NCI-H187 treated with DMSO at 0.1 percent for 48 hours (cell line): ENCODE results near the gene RBM46.

Experiments used
- DNase-seq: peaks from one replicate; lab custom pipeline; 2025; lab: John Stamatoyannopoulos, UW

RBM46 gene

DNA sequence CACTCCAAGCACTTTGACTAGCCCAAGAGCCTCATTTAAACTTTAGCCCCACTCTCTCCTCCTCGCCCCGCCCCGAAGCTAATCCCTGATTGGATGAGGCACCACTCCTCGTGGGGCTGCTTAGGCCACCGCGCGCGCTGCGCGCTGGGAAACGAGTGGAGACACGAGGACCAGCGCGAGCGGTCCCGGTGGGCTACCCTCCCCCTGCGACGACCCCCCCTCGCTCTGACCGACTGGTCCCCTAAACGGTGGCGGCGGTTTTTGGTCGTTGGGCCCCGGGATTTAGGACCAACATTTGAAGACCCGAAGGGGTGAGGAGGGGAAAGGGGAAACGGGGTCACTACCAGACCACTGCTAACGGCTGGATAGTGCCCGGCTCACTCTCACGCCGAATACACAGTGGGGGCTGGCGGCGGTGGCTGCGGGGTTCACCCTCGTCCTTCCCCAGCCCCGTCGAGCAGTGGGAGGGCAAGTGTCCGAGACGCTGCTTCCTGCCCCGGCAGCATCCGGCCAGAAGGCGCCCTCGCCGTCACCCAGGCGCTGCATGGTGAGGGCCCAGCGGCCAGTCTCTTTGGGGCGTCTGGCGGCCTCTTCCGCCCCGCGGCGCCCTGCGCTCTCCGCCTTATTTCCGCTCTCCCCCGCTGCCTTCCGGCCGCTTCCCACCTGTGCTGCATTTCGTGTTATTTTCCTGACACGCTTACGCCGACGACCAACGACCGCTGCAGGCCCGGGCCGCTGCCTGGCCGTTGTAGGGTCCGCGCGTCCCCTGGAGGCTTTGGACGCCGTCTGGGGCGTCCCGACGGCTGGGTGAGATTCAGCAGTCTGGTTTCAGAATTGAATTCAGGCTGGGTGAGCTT is at the start of gene RBM46:
TSS of gene RBM46 (plus strand) at position 147 of the 857 bp plus-strand sequence. CDS start 15,481 bp downstream, outside the sequence.
- DNase-seq = no peak

GRCh38 chr4:154731756-154732155 is 49.3 kb upstream of the RBM46 start:
- no peak for DNase-seq

DNA sequence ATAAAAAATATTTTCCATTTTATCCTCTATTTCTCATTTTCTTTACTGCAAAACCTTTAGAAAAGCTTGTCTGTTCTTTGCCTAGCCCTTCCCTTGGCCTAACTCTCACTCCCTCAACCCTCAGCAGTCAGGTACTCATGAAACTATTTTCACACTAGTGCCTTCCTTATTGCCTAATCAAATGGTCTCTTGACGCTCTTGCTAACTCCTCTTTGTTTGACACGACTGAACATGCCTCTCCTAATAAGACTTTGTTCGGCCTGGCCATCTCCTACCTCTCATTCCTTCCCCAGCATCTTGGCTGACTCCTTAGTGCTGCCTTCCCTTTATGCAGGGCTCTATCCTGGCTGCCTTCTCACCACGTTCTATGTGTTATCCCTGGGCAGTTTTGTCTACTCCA is 48.4 kb upstream of the RBM46 start:
- DNase-seq = no peak

- no peak for DNase-seq
These were observed 44.3 kb upstream of the RBM46 start for GRCh38 chr4:154736770-154737169.

DNA sequence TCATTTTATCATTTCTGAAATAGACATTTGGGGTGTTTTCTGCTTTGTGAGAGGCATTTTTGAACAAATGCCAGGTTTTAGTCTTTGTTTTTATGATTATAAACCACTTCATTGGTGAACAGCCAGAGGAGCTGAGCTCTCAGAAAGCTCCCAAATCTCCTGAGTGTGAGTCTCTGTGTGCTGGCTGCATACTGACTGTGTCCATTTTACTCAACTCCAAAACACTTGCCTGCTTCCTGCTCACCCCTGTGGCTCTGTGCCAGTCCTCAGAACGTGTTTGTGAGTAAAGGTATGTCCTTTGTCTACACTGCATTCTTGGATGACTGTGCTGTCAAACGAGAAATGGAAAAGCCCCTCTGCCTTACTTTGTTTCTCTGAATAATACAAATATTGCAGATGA is 42.6 kb upstream of the RBM46 start:
- no peak for DNase-seq

DNA sequence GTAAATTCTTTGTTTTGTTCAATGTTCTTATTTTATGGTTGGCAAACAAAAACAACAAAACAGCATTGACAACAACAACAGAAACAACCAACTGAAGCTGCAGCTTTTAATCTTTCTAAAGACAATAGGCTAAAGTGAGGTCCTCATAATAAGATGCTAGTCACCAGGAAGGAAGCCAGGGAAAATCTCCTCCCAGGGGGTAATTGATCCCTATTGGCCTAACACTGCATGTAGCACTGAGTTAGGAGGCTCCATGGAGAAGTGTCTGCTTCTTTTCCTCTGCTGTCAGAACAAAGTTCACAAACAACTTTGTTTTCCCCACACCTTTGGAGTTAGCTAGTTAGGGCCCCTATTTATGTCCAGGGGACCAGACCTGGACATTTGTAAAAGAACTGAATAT is 42.0 kb upstream of the RBM46 start:
- DNase-seq = no peak

DNA sequence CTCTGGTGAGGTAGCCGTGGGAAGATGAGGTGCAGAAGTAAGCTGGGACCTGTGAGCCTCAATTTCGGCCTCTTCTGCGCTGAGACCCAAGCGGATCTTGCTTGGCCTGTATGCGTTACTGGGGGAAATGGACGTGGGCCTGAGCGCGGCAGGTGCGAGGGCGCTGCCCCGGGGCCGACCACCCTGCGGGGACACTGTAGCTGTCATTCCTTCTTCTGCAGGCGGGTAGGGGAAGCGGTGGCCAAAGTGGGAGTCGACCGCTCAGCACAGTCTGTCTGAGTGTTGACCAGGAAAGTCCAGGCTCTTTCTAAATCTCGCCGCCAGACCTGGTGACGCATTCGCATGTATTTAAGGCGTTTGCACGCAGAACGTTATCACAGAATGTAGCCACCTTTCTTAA is 40.6 kb upstream of the RBM46 start:
- no peak for DNase-seq

GRCh38 chr4:154741131-154741665 is 39.9 kb upstream of the RBM46 start:
- no peak for DNase-seq

DNA sequence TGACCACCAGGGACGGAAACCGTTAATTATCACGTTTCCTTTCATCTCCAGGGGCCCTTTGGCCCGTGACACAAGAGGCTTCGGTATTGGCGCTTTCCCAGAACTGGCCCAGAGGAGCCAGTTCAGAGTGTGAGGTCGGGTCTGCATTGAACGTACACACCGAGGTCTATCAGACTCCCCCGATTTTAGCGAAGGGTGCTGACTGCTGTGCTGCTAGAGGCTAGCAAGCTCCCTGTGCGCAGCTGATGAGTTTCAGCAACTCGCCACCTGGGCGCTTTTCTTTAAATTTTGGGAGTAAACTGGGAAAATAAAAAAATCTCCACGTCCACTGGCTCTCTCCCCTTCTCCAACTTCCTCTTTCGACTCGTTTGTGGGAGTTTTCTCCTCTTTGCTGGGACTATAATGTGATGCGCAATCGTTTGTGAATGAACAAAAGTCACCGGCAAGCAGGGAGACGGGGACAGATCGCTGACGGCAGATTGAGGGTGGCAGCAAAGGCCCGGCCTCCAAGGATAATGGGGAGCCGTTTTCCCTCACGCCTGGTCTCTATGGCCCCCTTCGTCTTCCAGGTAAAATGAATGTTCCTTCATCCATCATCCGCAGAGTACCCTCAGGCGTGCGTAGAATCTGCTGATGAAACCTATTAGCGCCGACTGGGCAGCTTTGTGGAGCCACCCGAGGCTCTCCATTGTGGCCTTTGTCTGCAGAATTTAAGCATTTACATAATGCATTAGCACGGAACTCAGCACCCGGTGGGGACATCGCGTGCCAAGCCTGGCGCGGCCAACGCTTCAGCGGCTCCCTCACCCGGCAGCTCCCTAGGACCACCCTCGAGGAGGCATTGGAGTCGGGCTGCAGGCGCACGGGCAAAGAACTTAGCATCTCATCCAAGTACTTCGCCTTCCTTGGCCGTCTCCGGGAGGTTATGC is 38.9 kb upstream of the RBM46 start:
- DNase-seq = no peak

GRCh38 chr4:154743683-154744340 is 37.3 kb upstream of the RBM46 start, which contains the start of gene LRAT:
TSS of gene LRAT (plus strand) at chr4:154744000. CDS start at chr4:154744327, 327 bp downstream.
- no peak for DNase-seq

DNA sequence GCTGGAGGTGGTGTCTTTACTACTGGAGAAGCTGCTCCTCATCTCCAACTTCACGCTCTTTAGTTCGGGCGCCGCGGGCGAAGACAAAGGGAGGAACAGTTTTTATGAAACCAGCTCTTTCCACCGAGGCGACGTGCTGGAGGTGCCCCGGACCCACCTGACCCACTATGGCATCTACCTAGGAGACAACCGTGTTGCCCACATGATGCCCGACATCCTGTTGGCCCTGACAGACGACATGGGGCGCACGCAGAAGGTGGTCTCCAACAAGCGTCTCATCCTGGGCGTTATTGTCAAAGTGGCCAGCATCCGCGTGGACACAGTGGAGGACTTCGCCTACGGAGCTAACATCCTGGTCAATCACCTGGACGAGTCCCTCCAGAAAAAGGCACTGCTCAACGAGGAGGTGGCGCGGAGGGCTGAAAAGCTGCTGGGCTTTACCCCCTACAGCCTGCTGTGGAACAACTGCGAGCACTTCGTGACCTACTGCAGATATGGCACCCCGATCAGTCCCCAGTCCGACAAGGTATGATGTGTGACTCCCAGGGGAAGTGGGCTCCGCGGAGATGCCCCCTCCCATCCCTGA is 36.6 kb upstream of the RBM46 start:
- DNase-seq = no peak

DNA sequence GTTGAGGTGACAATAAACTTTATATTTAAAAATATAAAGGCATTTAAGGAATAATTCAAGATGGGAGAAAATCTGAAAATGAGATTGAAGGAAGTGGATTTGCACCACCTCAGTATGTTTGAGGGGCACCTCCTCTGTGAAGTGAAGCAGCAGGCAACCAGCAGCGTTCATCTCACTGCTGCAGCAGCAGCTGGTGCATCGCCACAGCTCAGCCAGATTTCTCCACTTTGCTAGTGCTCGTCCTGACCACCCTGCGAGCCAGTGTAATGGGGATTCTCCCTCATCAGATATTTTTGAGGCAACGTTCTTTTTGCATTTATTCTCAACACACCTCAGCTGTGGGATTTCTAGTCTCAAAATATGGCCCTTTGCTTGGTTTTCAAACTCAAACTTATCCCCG is 23.4 kb upstream of the RBM46 start:
- no peak for DNase-seq

DNA sequence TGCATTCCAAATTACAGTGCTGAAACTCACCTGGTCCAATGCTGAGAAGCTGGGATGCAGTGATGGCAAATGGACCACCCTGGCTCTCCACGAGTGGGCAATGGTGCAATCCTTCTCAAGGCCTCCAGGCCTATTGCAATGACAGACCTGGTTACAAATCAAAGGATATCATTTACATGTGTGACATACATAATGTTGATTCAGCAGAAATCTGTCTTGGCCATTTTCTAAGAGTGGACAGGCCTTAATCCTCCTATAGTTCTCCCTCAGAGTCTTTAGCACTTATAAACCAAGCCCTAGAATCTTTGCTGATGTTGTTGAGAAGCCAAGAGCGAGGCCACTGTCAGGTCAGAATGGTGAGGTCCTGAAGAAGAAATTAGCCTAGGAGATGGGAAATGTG is 20.2 kb upstream of the RBM46 start:
- no peak for DNase-seq

- no peak for DNase-seq
These were observed 2.8 kb upstream of the RBM46 start for GRCh38 chr4:154778264-154778663.

DNA sequence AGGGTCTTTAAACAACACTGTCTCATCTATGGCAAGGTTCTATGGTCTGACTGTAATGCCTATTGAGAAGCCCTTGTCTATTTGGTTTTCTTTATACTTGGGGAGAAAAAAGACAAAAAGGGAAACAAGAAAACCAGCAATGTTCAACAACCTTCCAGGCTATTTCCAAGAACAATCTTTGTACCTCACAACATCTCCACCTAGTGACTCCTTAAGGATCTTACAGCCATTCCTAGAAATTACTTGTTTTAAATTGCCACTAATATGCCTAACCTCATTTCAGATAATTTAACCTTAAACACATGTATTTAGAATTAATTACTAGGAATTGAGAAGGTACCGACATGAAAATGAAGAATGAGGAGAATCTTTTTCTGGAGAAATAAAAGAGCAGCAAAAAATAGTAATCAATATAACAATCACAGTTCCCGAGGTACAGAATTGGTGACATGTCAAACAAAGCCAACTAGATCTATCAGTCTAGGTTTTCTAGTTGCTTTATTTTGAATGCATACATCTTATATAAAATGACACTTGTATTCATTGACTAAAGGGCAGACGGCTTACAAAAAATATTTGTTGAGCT is 1.6 kb upstream of the RBM46 start:
- DNase-seq = no peak

- no peak for DNase-seq
These were observed 866 bp downstream of the RBM46 start for GRCh38 chr4:154781983-154782293.

GRCh38 chr4:154807042-154807630 is 26.1 kb downstream of the RBM46 start:
- DNase-seq = no peak

DNA sequence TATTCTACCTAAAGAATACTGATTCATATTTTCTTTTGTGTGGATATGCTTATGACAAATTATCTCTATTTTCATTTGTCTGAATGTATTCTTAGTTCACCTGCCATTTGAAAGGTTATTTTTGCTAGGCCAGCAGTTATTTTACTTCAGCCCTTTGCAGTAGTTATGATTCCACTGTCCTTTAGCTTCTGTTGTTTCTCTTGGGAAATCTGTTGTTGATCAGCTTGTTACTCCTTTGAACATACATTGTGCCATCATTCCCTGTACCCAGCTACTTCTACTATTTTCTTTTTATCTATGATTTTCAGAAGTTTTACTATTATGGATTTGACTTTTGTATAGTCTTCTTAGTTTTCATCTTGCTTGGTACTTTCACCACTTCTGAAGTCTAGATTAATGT is 37.2 kb downstream of the RBM46 start:
- DNase-seq = no peak

GRCh38 chr4:154822775-154823174 is 41.7 kb downstream of the RBM46 start:
- no peak for DNase-seq

GRCh38 chr4:154836030-154836429 is 55.0 kb downstream of the RBM46 start:
- no peak for DNase-seq

- DNase-seq = no peak
These were observed 55.4 kb downstream of the RBM46 start for GRCh38 chr4:154836513-154836912.
